ENCODE results near the gene TFPI2.

Gene TFPI2

GRCh38 chr7:93902777-93903423 is 12.3 kb upstream of the TFPI2 start:
- DNase-seq = peak; percentile 78

GRCh38 chr7:93897680-93898079 is 7.1 kb upstream of the TFPI2 start:
- DNase-seq = no peak

GRCh38 chr7:93895859-93896600 is 5.5 kb upstream of the TFPI2 start:
- no peak for DNase-seq

- peak; percentile 63 for DNase-seq
These were observed 4.5 kb upstream of the TFPI2 start for GRCh38 chr7:93894966-93895640.

- DNase-seq = no peak
These were observed 3.9 kb upstream of the TFPI2 start for GRCh38 chr7:93894426-93894825.

GRCh38 chr7:93890041-93890463 is 501 bp downstream of the TFPI2 start:
- DNase-seq = no peak

- DNase-seq = no peak
These were observed 1.3 kb downstream of the TFPI2 start for GRCh38 chr7:93889261-93889660.

GRCh38 chr7:93884541-93884940 is 6.0 kb downstream of the TFPI2 start:
- no peak for DNase-seq

GRCh38 chr7:93883917-93884345 is 6.6 kb downstream of the TFPI2 start:
- no peak for DNase-seq

- no peak for DNase-seq
These were observed 7.3 kb downstream of the TFPI2 start for GRCh38 chr7:93883078-93883916.

- no peak for DNase-seq
These were observed 8.1 kb downstream of the TFPI2 start for GRCh38 chr7:93882468-93882867.

GRCh38 chr7:93879356-93879755 is 11.2 kb downstream of the TFPI2 start:
- DNase-seq = no peak

GRCh38 chr7:93877742-93878141 is 12.8 kb downstream of the TFPI2 start:
- DNase-seq = peak; percentile 74

GRCh38 chr7:93873998-93874574 is 16.5 kb downstream of the TFPI2 start:
- no peak for DNase-seq

- no peak for DNase-seq
These were observed 23.7 kb downstream of the TFPI2 start for GRCh38 chr7:93866886-93867285.

GRCh38 chr7:93862651-93863050 is 27.9 kb downstream of the TFPI2 start:
- no peak for DNase-seq

GRCh38 chr7:93861325-93861949 is 29.1 kb downstream of the TFPI2 start:
- peak; percentile 51 for DNase-seq

GRCh38 chr7:93860261-93860660 is 30.3 kb downstream of the TFPI2 start:
- DNase-seq = no peak

- no peak for DNase-seq
These were observed 31.7 kb downstream of the TFPI2 start for GRCh38 chr7:93858857-93859256.

GRCh38 chr7:93856323-93856722 is 34.2 kb downstream of the TFPI2 start:
- no peak for DNase-seq

- DNase-seq = no peak
These were observed 34.8 kb downstream of the TFPI2 start for GRCh38 chr7:93855797-93856196.

- DNase-seq = no peak
These were observed 36.1 kb downstream of the TFPI2 start for GRCh38 chr7:93854480-93854879.

All from OCI-M1 (cell line).